ENCODE measurements around the gene C4orf46. TPM values are rescaled to one million over a fixed set of nuclear protein-coding genes. Genes with fewer than 3 reads are reported as not detected.

C4orf46 gene
- total RNA-seq, 1 donor: 19.0 TPM

DNA sequence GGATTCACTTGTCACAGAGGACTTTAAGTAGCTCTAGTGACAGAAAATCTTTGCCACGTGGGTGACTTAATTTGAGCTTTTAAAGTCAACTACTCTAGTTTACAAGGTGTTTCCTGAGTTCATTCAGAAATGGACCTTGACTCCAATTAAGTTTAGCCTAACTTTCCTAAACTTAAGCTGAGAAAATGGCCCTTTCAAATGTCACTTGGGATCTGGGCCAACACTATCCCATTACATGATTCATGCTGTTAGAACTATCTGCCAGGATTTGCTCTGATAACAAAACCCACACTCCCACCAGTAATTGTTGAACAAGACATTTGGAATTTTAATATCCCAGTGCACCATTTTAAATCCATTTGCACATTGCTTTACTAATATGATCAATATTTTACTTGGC is 40.8 kb downstream of the C4orf46 start:
- no peak overlapping the region for H3K4me3 ChIP-seq (ENCODE audit: low read depth, low read length)
- DNase-seq (ENCODE audit: low read depth): peak; percentile 6
- TF ChIP-seq, protein P1, sequence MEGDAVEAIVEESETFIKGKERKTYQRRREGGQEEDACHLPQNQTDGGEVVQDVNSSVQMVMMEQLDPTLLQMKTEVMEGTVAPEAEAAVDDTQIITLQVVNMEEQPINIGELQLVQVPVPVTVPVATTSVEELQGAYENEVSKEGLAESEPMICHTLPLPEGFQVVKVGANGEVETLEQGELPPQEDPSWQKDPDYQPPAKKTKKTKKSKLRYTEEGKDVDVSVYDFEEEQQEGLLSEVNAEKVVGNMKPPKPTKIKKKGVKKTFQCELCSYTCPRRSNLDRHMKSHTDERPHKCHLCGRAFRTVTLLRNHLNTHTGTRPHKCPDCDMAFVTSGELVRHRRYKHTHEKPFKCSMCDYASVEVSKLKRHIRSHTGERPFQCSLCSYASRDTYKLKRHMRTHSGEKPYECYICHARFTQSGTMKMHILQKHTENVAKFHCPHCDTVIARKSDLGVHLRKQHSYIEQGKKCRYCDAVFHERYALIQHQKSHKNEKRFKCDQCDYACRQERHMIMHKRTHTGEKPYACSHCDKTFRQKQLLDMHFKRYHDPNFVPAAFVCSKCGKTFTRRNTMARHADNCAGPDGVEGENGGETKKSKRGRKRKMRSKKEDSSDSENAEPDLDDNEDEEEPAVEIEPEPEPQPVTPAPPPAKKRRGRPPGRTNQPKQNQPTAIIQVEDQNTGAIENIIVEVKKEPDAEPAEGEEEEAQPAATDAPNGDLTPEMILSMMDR (IDR thresholded peaks at IDR 0.05; ENCODE audit: insufficient read depth, low read depth, low read length): no peak

DNA sequence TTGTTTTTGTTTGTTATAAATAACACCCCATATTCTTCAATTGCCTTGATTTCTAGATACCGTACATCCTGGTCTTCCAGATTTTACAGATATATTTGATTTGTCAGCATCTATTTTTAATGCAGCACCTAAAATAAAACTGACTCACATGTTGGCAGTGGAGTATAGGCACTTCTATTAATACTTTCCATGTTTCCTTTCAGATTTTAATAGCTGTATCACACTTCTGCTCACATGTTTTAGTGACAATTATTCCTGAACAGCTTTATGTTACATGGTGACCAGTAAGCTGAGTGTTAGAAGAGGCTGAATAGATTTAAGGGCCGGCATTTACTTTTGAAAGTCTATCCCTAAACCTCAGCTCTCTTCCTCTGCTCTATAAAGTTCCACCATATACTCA is 46.1 kb downstream of the C4orf46 start:
- no peak overlapping the region for H3K4me3 ChIP-seq (ENCODE audit: low read depth, low read length)
- DNase-seq (ENCODE audit: low read depth): no peak
- TF ChIP-seq, protein P1 (IDR thresholded peaks at IDR 0.05; ENCODE audit: insufficient read depth, low read depth, low read length): no peak

DNA sequence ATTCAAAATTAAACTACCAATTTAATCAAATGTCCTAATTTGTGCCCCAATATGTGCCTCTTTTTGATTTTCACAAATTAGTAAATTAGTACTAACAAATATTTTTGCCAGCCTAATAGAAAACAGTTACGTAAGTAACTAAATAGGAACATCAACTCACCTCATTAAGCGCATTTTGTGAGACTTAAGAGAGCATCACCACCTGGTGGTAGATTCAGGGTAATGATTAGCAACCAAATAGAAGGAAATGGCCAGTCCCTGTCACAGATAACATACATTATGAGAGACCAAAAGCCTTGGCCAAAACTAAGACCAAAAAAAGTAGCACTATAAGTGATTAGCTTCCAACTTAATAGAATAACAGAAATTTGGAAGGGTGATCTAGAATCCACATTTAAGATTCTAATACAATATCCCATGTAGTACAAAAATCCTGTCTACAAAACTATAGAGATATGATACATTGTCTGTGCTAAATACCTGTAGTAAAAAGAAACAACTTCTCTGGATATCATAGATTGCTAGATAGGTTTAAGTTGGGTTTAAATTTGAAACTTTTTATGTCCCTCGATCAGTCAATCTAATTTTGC is 46.7 kb downstream of the C4orf46 start:
- TF ChIP-seq, protein P1 (IDR thresholded peaks at IDR 0.05; ENCODE audit: insufficient read depth, low read depth, low read length): peak; percentile 76
- peak; percentile 74 for DNase-seq (ENCODE audit: low read depth)

DNA sequence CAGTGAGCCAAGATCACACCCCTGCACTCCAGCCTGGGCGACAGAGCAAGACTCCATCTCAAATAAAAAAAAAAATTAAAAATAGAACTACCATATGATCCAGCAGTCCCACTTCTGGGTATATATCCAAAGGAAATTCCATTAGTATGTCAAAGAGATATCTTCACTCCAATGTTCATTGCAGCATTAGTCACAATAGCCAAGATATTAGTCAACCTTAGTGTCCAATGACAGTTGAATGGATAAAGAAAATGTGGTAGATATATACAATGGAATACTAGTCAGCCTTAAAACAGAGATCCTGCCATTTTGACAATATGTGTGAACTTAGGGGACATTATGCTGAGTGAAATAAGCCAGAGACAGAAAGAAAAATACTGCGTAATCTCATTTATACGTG is 49.4 kb downstream of the C4orf46 start:
- no peak for DNase-seq (ENCODE audit: low read depth)
- no peak overlapping the region for H3K4me3 ChIP-seq (ENCODE audit: low read depth, low read length)
- TF ChIP-seq, protein P1 (IDR thresholded peaks at IDR 0.05; ENCODE audit: insufficient read depth, low read depth, low read length): no peak

More for the DNA sequence above, 46.7 kb downstream of the C4orf46 start:
- no peak overlapping the region for H3K4me3 ChIP-seq (ENCODE audit: low read depth, low read length)

DNA sequence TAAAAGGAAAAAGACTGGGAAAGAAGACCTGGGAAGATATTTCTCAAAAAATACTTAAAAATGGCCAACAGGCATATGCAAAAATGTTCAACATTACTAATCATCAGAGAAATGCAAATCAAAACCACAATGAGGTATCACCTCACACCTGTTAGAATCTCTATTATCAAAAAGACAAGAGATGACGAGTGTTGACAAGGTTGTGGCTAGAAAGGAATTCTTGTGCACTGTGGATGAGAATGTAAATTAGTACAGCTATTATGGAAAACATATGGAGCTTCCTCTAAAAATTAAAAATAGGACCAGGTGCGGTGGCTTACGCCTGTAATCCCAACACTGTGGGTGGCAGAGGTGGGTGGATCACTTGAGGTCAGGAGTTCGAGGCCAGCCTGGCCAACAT is 50.0 kb downstream of the C4orf46 start:
- H3K4me3 ChIP-seq (ENCODE audit: low read depth, low read length): no peak overlapping the region
- TF ChIP-seq, protein P1 (IDR thresholded peaks at IDR 0.05; ENCODE audit: insufficient read depth, low read depth, low read length): no peak
- no peak for DNase-seq (ENCODE audit: low read depth)

DNA sequence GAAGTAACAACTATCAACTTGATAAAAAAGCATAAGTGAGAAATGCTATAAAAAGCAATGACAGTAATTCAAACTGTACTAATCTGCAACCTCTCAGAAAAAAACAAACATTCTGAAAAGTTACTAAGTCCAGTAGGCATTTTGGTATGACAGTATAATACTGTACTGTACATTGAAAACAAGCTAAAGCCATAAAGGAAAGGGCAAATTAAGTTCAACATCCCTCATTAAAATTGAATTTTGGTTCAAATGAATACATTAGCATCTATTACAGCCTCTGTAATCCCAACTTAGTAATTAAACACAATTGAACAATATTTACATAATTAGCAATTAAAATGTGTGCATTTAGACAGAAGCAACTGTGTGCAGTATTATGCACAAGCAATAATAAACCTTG is 53.7 kb downstream of the C4orf46 start:
- DNase-seq (ENCODE audit: low read depth): no peak
- TF ChIP-seq, protein P1 (IDR thresholded peaks at IDR 0.05; ENCODE audit: insufficient read depth, low read depth, low read length): no peak
- H3K4me3 ChIP-seq (ENCODE audit: low read depth, low read length): no peak overlapping the region

Small RNA genes within 50 kb of the gene (small RNA-seq; reads per million reads assigned to genes)
- 0.28 reads per million for gene RF00012

Other genes starting within 250 kb of the C4orf46 start
- 1.3 and 1.7 TPM in 2 replicates for gene RXFP1, start 150.0 kb downstream of the C4orf46 start, total RNA-seq
- 20.9 and 25.9 TPM in 2 replicates for gene ETFDH, start 409 bp upstream of the C4orf46 start, total RNA-seq
- 15.8 and 27.2 TPM in 2 replicates for gene PPID, start 51.5 kb upstream of the C4orf46 start, total RNA-seq
- gene FNIP2, start 97.1 kb upstream of the C4orf46 start, total RNA-seq: 24.6 and 43.5 TPM in 2 replicates